Femur (tissue), 1 donor: ENCODE data around the gene SULT1A3.
A peak's percentile ranks its signal among the peaks of the same experiment; 100 is the strongest.
"Not testable (repeated sequence)": the region's sequence is repeated elsewhere in the genome, so short reads cannot be mapped to it uniquely, and the experiment has no call there.

Experiments used
- DNase-seq: peaks from one replicate; pipeline ENCODE4 v3.0.0-alpha.2; 2017

The SULT1A3 gene

GRCh38 chr16:30199049-30199448, at the start of gene SULT1A3:
Gene SULT1A3 (plus strand): TSS chr16:30199255. CDS start chr16:30200729, 1,474 bp downstream.
- not testable (repeated sequence) for DNase-seq

- no peak for DNase-seq
Measured at GRCh38 chr16:30151091-30151490, 48.0 kb upstream of the SULT1A3 start.

- no peak for DNase-seq
Measured at GRCh38 chr16:30152517-30152916, 46.5 kb upstream of the SULT1A3 start.

- no peak for DNase-seq
Measured at GRCh38 chr16:30155188-30155587, 43.9 kb upstream of the SULT1A3 start.

- no peak for DNase-seq
Measured at GRCh38 chr16:30157214-30157613, 41.8 kb upstream of the SULT1A3 start.

- no peak for DNase-seq
Measured at GRCh38 chr16:30163538-30163937, 35.5 kb upstream of the SULT1A3 start.

- DNase-seq, result peak; percentile 30
Measured at GRCh38 chr16:30166202-30166902, 32.7 kb upstream of the SULT1A3 start.

GRCh38 chr16:30168746-30169145, 30.3 kb upstream of the SULT1A3 start:
- not testable (repeated sequence) for DNase-seq

GRCh38 chr16:30169416-30169815, 29.6 kb upstream of the SULT1A3 start:
- not testable (repeated sequence) for DNase-seq

GRCh38 chr16:30170145-30170544, 28.9 kb upstream of the SULT1A3 start:
- DNase-seq, result not testable (repeated sequence)

GRCh38 chr16:30173054-30173453, 26.0 kb upstream of the SULT1A3 start:
- DNase-seq, result no peak

GRCh38 chr16:30176876-30177275, 22.2 kb upstream of the SULT1A3 start:
- not testable (repeated sequence) for DNase-seq

- DNase-seq, result no peak
Measured at GRCh38 chr16:30179195-30179594, 19.9 kb upstream of the SULT1A3 start.

GRCh38 chr16:30179931-30180330, 19.1 kb upstream of the SULT1A3 start:
- no peak for DNase-seq

- DNase-seq, result no peak
Measured at GRCh38 chr16:30180741-30181140, 18.3 kb upstream of the SULT1A3 start.

- DNase-seq, result peak; percentile 91
Measured at GRCh38 chr16:30183233-30184095, 15.6 kb upstream of the SULT1A3 start, which contains the start of gene CORO1A. Gene CORO1A (plus strand): TSS chr16:30183602. CDS start chr16:30185210, 1,608 bp downstream.

GRCh38 chr16:30184096-30184890, 14.8 kb upstream of the SULT1A3 start:
- DNase-seq, result peak; percentile 46

GRCh38 chr16:30184891-30185682, 14.0 kb upstream of the SULT1A3 start:
- no peak for DNase-seq

GRCh38 chr16:30185683-30186421, 13.2 kb upstream of the SULT1A3 start:
- DNase-seq, result peak; percentile 67

- no peak for DNase-seq
Measured at GRCh38 chr16:30186444-30186781, 12.6 kb upstream of the SULT1A3 start.

GRCh38 chr16:30186782-30187555, 12.1 kb upstream of the SULT1A3 start:
- peak; percentile 49 for DNase-seq
